Right lobe of liver (tissue), 4 donors: Measurements from ENCODE around the gene M1AP.

Source experiments
- POLR2A ChIP-seq: fragments of 450-650 bp; IDR thresholded peaks from one replicate; pipeline ENCODE4 v1.6.1; 2017; ENCODE audit warnings: antibody characterized with exemption, mild to moderate bottlenecking
- TF ChIP-seq, protein P1 (sequence below), 4 donors: fragments of 200-600 bp in 3 of 4; fragments of 450-650 bp in 1 of 4; IDR thresholded peaks; one replicate each; pipeline versions ENCODE4 v1.5.1 to v1.8.0; 2016 to 2022; ENCODE audit warnings: antibody characterized with exemption in 4 of 4, mild to moderate bottlenecking in 2 of 4
- donor health status: DM: no; HTN: no; CAD: no.
- donor health status: DM: no; HTN: no; CAD: no.
- donor health status: DM: no; HTN: yes; CAD: no.

DNA sequence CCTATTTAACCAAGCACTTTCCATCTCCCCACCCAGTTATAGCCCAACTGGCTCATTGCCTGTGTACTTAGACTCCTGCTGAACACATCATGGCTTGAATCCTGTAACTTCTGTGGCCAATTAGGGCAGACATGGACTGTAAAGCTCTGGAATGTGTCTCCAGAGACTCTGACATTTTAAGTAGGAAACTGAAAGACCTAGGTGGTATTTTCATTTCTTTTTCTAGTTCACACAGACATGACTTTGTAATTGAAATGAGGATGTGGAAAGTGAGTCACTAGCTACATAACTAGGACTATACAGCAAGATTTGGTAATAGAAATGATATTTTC, 81.4 kb downstream of the M1AP start:
- no peak for TF ChIP-seq POLR2A
- TF ChIP-seq, protein P1, sequence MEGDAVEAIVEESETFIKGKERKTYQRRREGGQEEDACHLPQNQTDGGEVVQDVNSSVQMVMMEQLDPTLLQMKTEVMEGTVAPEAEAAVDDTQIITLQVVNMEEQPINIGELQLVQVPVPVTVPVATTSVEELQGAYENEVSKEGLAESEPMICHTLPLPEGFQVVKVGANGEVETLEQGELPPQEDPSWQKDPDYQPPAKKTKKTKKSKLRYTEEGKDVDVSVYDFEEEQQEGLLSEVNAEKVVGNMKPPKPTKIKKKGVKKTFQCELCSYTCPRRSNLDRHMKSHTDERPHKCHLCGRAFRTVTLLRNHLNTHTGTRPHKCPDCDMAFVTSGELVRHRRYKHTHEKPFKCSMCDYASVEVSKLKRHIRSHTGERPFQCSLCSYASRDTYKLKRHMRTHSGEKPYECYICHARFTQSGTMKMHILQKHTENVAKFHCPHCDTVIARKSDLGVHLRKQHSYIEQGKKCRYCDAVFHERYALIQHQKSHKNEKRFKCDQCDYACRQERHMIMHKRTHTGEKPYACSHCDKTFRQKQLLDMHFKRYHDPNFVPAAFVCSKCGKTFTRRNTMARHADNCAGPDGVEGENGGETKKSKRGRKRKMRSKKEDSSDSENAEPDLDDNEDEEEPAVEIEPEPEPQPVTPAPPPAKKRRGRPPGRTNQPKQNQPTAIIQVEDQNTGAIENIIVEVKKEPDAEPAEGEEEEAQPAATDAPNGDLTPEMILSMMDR (IDR thresholded peaks at IDR 0.05): no peak
